Activated CD4-positive, alpha-beta T cell treated with anti-CD3 and anti-CD28 coated beads for 24 hours (primary cell): ENCODE data around the gene TRAF3IP3.

ENCODE experiments used
- DNase-seq, 2 donors: peaks; one replicate each; pipeline ENCODE4 v3.0.0-alpha.2; 2020; ENCODE audit warnings: low read depth in 2 of 2

TRAF3IP3 gene

GRCh38 chr1:209827384-209828262 lies 71.8 kb downstream of the TRAF3IP3 start, which contains the start of gene UTP25:
TSS of gene UTP25 (plus strand) at chr1:209827972. CDS start at chr1:209828064, 92 bp downstream.
- peak; percentile 90 to 93 for DNase-seq

GRCh38 chr1:209829716-209830115 lies 73.9 kb downstream of the TRAF3IP3 start:
- DNase-seq = no peak

GRCh38 chr1:209830722-209831121 lies 74.9 kb downstream of the TRAF3IP3 start:
- DNase-seq = no peak

- DNase-seq = no peak
Measured at GRCh38 chr1:209831615-209832014, 75.8 kb downstream of the TRAF3IP3 start.
